PC-3 (cell line): ENCODE measurements around the gene MLLT10. TPM values are rescaled to one million over a fixed set of nuclear protein-coding genes. Genes with fewer than 3 reads are reported as not detected.

ENCODE experiments used
- ATAC-seq: fragments of 200-7000 bp; cut with Tn5 transposase; 2 replicates; pipeline ENCODE4 v1.9.1; 2020; ENCODE audit warnings: mild to moderate bottlenecking, moderate library complexity
- BruUV-seq: library from RNA; stranded (reverse); fragments of 400-500 nt; replicated peaks from 2 replicates; lab custom pipeline; 2021; lab: Mats Ljungman, UMichigan
- CTCF ChIA-PET: fragments of 300-600 bp; sonication (Branson Sonifier 250); formaldehyde crosslinking; loops from one replicate; lab custom pipeline; 2022; ENCODE audit warnings: antibody characterized with exemption; lab: Charles Lee
- POLR2A ChIA-PET: fragments of 300-600 bp; sonication (Branson Sonifier 250); formaldehyde crosslinking; loops from one replicate; lab custom pipeline; 2022; ENCODE audit warnings: antibody characterized with exemption; ENCODE audit not compliant: unreplicated experiment; lab: Charles Lee
- DNase-seq: peaks from one replicate; pipeline ENCODE4 v3.0.0-alpha.2; 2015
- H2AFZ ChIP-seq: fragments of 300-600 bp; sonication (generic); 2 replicates; pipeline ENCODE4 v1.6.0; 2016; ENCODE audit warnings: antibody characterized with exemption, low read length
- H3F3A ChIP-seq: fragments of 300-600 bp; sonication (generic); one replicate; pipeline ENCODE4 v1.6.0; 2017; ENCODE audit warnings: antibody characterized with exemption, low read length, control low read depth, mild to moderate bottlenecking; ENCODE audit not compliant: unreplicated experiment
- H3K27ac ChIP-seq: fragments of 300-600 bp; sonication (generic); 2 replicates; pipeline ENCODE4 v1.5.1; 2016; ENCODE audit warnings: mild to moderate bottlenecking, low read length
- H3K27me3 ChIP-seq: fragments of 300-600 bp; sonication (generic); 2 replicates; pipeline ENCODE4 v1.6.1; 2016; ENCODE audit warnings: low read length, mixed read lengths
- H3K36me3 ChIP-seq: fragments of 300-600 bp; sonication (generic); 2 replicates; pipeline ENCODE4 v1.6.1; 2016; ENCODE audit warnings: low read depth, mixed run types, low read length, mixed read lengths
- H3K4me1 ChIP-seq: fragments of 300-600 bp; sonication (generic); 2 replicates; pipeline ENCODE4 v1.5.1; 2016; ENCODE audit warnings: low read length; ENCODE audit not compliant: insufficient read depth
- H3K4me2 ChIP-seq: fragments of 300-600 bp; sonication (generic); 2 replicates; pipeline ENCODE4 v1.6.0; 2016; ENCODE audit warnings: low read length
- H3K4me3 ChIP-seq: fragments of 300-600 bp; sonication (generic); 2 replicates; pipeline ENCODE4 v1.5.1; 2016; ENCODE audit warnings: mild to moderate bottlenecking, low read length, mixed read lengths
- H3K79me2 ChIP-seq: fragments of 300-600 bp; sonication (generic); 2 replicates; pipeline ENCODE4 v1.6.1; 2017; ENCODE audit warnings: low read length, mixed read lengths
- H3K9ac ChIP-seq: fragments of 300-600 bp; sonication (generic); 2 replicates; pipeline ENCODE4 v1.6.0; 2016; ENCODE audit warnings: mild to moderate bottlenecking, low read length
- H3K9me2 ChIP-seq: fragments of 300-600 bp; sonication (generic); replicated peaks from 2 replicates; pipeline ENCODE4 v1.6.1; 2016; ENCODE audit warnings: mixed run types, low read length, mixed read lengths
- H3K9me3 ChIP-seq: fragments of 300-600 bp; sonication (generic); 2 replicates; pipeline ENCODE4 v1.6.1; 2016; ENCODE audit warnings: low read length, mixed read lengths
- H4K20me1 ChIP-seq: fragments of 300-600 bp; sonication (generic); 2 replicates; pipeline ENCODE4 v1.6.1; 2016; ENCODE audit warnings: low read length, mixed read lengths
- CTCF ChIP-seq: fragments of 300-600 bp; sonication (generic); conservative IDR thresholded peaks from 2 replicates; pipeline ENCODE4 v1.5.1; 2017; ENCODE audit warnings: antibody characterized with exemption, low read depth, mild to moderate bottlenecking, low read length
- EZH2 ChIP-seq: fragments of 300-600 bp; sonication (generic); IDR thresholded peaks from one replicate; pipeline ENCODE4 v1.6.1; 2017; ENCODE audit warnings: antibody characterized with exemption, mild to moderate bottlenecking, low read length; ENCODE audit not compliant: unreplicated experiment
- EZH2phosphoT487 ChIP-seq: fragments of 300-600 bp; sonication (generic); IDR thresholded peaks from 2 replicates; pipeline ENCODE4 v1.6.1; 2018; ENCODE audit warnings: mild to moderate bottlenecking, antibody characterized with exemption, low read length, borderline replicate concordance
- intact Hi-C: fragments of 100-400 bp; cut with micrococcal nuclease; formaldehyde crosslinking; loops from 2 replicates; pipeline ENCODE4 v1.9.0; 2023
- total RNA-seq: library from RNA; depleted of rRNA; stranded (reverse); fragments of >200 nt; gene quantifications from 2 replicates; pipeline ENCODE4 v1.2.3, GENCODE V29; 2014

MLLT10 gene
- total RNA-seq, 1 experiment from 2014 or later: 32.5 TPM

- no peak overlapping the region for H3K4me2 ChIP-seq
- H3K4me1 ChIP-seq: no peaks in the 10 kb centered on the region
- DNase-seq: no peak
- ChIA-PET CTCF (no interaction called here), POLR2A (interaction anchor here (0.5 kb wide), 1 partner anchor 307 kb away, joined by 3 read pairs; no protein-coding TSS in a partner anchor)
- no peak for TF ChIP-seq EZH2phosphoT487
- TF ChIP-seq CTCF: no peak
- TF ChIP-seq EZH2: no peak
- H3K27ac ChIP-seq: no peak overlapping the region
- no peaks in the 10 kb centered on the region for H3K9me3 ChIP-seq
- BruUV-seq: no TSS peak
- H3K36me3 ChIP-seq: no peaks in the 10 kb centered on the region
- no peaks in the 10 kb centered on the region for H3F3A ChIP-seq
- intact Hi-C loops: no loop called here
- ATAC-seq: no peak
- no peak overlapping the region for H3K4me3 ChIP-seq
- no peaks in the 10 kb centered on the region for H3K27me3 ChIP-seq
- no peaks in the 10 kb centered on the region for H3K79me2 ChIP-seq
- no peak overlapping the region for H3K9ac ChIP-seq
- H2AFZ ChIP-seq: no peak overlapping the region
- H4K20me1 ChIP-seq: no peaks in the 10 kb centered on the region
- no peaks in the 10 kb centered on the region for H3K9me2 ChIP-seq
Measured at GRCh38 chr10:21488246-21488956, 45.6 kb upstream of the MLLT10 start.

GRCh38 chr10:21488957-21489446 lies 45.0 kb upstream of the MLLT10 start:
- intact Hi-C loops: no loop called here
- no peaks in the 10 kb centered on the region for H3K4me1 ChIP-seq
- H3K36me3 ChIP-seq: no peaks in the 10 kb centered on the region
- no peaks in the 10 kb centered on the region for H3K79me2 ChIP-seq
- ChIA-PET CTCF (interaction anchor here (0.6 kb wide), 1 partner anchor 212 kb away, joined by 7 read pairs; no protein-coding TSS in a partner anchor), POLR2A (interaction anchor here (0.6 kb wide), 1 partner anchor 38 kb away, joined by 5 read pairs; no protein-coding TSS in a partner anchor)
- H3K27ac ChIP-seq: no peak overlapping the region
- H3F3A ChIP-seq: no peaks in the 10 kb centered on the region
- no peaks in the 10 kb centered on the region for H4K20me1 ChIP-seq
- no peaks in the 10 kb centered on the region for H3K9me3 ChIP-seq
- H3K27me3 ChIP-seq: no peaks in the 10 kb centered on the region
- H3K4me3 ChIP-seq: no peak overlapping the region
- ATAC-seq: no peak
- no peak overlapping the region for H3K9ac ChIP-seq
- H3K9me2 ChIP-seq: no peaks in the 10 kb centered on the region
- no peak overlapping the region for H3K4me2 ChIP-seq
- TF ChIP-seq EZH2phosphoT487: no peak
- TF ChIP-seq EZH2: no peak
- TF ChIP-seq CTCF: no peak
- H2AFZ ChIP-seq: no peak overlapping the region
- DNase-seq: no peak
- BruUV-seq: no TSS peak
